Upper lobe of left lung (tissue), 4 donors: ENCODE measurements around the gene NCKIPSD.

Experiments used
- EP300 ChIP-seq, 4 donors: sonication (generic); formaldehyde crosslinking; IDR thresholded peaks; one replicate each; pipeline ENCODE4 v1.5.1; 2017; ENCODE audit warnings: antibody characterized with exemption in 4 of 4, control low read depth in 2 of 4
- POLR2A ChIP-seq, 4 donors: fragments of 450-650 bp; IDR thresholded peaks; one replicate each; pipeline ENCODE4 v1.5.1; 2016 to 2017; ENCODE audit warnings: antibody characterized with exemption in 4 of 4, mild to moderate bottlenecking in 2 of 4
- POLR2AphosphoS5 ChIP-seq, 2 donors: sonication (generic); formaldehyde crosslinking; IDR thresholded peaks; one replicate each; pipeline ENCODE4 v1.5.1; 2017; ENCODE audit warnings: antibody characterized with exemption in 2 of 2
- TF ChIP-seq, protein P1 (sequence below), 6 experiments: fragments of 450-650 bp in 4 of 6; fragments of 200-600 bp in 2 of 6; sonication (generic) in 2 of 6; IDR thresholded peaks; one replicate each; pipeline ENCODE4 v1.5.1; 2016 to 2019; ENCODE audit warnings: antibody characterized with exemption in 6 of 6

DNA sequence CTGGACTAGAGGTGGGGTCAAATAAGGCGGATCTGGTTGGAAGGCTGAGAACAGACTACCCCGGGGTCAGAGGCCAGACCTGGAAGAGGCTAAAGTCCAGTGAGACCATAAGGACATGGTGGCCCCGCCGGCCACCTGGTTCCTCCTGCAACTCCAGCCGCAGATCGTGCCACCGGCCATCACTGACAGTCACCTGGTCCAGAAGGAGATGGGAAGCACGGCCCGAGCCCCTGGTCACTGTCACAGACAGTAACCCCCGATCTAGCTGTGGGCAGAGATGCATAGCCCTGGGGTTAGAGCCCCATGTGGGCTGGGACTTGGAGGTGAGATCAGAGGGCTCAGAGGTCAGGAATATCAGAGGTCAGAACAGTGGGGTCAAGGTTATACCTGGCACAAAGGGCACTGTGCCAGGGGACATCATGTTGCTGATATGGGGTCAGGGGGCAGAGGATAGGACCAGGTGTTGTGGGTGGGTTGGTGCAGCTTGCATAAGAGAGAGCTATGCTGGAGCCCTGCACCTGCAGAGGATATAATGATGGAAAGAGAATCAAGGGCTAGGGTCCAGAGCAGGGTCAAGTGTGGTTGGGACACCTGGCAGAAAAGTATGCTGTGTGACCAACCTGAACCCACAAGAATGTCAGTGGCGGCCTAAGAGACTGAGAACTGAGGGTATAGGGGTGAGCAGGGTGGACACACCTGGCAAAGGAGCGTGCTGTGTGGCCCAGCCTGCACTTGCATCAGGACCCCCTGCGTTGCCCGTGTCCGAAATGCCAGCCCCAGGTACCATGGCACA, 32.6 kb downstream of the NCKIPSD start:
- TF ChIP-seq, protein P1, sequence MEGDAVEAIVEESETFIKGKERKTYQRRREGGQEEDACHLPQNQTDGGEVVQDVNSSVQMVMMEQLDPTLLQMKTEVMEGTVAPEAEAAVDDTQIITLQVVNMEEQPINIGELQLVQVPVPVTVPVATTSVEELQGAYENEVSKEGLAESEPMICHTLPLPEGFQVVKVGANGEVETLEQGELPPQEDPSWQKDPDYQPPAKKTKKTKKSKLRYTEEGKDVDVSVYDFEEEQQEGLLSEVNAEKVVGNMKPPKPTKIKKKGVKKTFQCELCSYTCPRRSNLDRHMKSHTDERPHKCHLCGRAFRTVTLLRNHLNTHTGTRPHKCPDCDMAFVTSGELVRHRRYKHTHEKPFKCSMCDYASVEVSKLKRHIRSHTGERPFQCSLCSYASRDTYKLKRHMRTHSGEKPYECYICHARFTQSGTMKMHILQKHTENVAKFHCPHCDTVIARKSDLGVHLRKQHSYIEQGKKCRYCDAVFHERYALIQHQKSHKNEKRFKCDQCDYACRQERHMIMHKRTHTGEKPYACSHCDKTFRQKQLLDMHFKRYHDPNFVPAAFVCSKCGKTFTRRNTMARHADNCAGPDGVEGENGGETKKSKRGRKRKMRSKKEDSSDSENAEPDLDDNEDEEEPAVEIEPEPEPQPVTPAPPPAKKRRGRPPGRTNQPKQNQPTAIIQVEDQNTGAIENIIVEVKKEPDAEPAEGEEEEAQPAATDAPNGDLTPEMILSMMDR (IDR thresholded peaks at IDR 0.05), result no peak
- no peak for TF ChIP-seq POLR2A (IDR thresholded peaks at IDR 0.05)
- no peak for TF ChIP-seq EP300 (IDR thresholded peaks at IDR 0.05)
- no peak for TF ChIP-seq POLR2AphosphoS5 (IDR thresholded peaks at IDR 0.05)
